HG03354 (cell line): ENCODE results near the gene GAB3.
A peak's percentile ranks its signal among the peaks of the same experiment; 100 is the strongest.

Source experiments
- ATAC-seq: cut with Tn5 transposase; IDR thresholded peaks from one replicate; pipeline ENCODE4 v1.9.1; 2021; ENCODE audit warnings: mild to moderate bottlenecking; ENCODE audit not compliant: unreplicated experiment, poor library complexity, severe bottlenecking

Gene GAB3

DNA sequence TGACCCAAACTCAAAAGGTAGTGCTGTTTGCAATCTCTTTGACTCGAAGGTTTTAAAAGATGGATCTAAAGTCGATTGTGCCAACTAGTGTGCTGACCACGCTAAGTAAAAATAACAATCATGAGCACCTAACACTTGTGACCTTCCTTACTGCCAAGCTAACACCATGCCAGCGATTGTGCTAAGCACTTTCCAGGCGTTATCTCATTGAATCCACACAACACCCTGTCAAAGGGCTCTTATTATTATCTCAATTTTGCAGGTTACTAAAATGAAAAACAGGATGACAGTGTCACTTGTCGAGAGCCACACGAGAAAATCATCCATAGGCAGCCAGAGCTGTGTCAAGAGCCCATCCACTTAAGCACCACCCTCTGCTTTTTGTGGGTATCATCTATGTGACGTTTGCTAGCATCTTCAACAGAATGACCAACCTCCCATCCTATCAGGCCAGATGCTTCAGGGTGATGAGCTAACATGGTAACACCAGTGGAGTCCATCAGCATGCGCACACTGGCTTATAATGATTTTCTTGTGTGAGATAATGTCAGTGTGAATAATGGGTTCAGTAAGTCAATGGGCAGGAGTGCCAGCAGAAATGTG lies 893 bp upstream of the GAB3 start:
- no peak for ATAC-seq

DNA sequence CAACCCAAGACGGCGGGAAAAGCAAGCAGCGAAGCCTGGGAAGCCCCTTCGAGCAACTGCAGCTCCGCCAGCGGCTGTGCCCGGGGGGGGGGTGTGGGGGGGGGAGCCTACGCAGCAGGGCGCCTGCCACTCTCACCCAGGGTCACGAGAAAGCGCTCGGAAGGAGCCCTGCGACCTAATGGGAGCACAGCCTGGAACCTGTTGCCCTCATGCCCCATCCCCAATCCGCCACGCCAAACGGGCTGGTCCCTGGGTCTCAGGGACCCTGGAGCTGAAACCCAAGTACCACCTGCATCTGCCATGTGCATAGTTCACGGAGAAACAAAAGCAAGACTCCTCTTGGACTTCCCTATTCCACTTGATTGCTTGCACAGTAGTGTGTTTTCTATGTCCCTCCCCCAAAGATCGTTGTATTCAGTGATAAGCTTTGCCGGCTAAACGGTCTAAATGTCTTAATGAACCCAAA lies 359 bp upstream of the GAB3 start:
- ATAC-seq = peak; percentile 11

DNA sequence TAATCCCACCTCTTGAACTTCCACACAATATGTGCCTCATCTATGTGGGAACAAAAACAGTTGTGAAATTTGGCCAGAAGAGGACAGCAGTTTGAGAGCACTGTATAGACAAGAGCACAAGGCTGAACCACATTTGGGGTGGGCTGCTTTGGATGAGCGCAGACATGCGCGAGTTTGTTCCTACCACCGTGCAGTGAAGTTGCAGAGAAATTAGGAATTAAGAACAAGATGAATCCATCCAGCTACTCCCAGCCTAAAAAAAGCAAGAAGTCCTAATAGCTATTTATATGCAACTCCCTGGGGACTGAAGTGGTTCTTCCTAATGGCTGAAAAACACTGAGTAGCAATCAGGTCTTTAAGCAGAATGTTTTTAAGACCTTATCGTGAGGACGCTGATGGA lies 1.0 kb downstream of the GAB3 start:
- ATAC-seq = no peak

DNA sequence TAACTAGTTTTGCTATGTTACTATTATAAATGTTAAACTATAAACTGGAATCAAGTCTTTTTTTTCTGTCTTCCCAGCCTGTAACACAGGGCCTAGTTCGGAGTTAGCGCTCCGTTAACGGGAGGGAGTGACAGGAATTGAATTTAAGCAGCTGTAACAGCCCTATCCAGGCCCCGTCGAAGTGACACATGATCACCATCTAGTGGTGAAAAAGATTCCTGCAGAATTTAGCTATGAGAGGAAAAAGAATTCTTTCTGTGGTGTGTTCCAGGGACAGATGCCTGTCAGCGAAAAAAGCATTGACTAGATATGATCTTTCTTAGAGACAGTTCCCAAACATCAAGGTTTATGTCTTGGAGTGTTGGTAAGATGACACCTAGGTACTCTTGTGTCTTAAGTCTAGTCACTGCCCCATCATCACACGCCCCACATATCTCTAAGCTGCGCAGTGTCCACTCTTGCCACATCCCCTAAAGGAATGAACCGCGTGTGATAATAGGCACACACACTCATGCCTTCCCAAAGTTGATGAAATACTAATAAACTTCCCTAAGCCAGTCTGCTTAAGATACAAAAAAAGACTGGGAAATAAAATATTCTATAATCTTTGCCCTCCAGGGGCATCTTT lies 2.1 kb downstream of the GAB3 start:
- peak; percentile 63 for ATAC-seq

DNA sequence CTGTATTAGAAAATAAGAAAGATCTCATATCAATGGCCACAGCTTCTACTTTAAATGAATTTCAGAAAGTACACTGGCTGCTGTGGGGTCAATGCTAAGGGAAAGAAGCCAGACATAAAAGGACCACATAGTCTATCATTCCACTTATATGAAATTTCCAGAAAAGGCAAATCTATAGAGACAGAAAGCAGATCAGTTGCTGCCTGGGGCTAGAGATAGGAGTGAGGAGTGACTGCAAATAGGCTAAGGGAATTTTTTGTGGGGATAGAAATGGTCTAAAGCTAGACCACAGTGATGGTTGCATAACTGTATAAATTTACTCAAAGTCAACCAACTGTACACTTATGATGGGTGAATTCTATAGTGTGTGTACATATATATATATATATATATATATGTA lies 8.3 kb downstream of the GAB3 start:
- no peak for ATAC-seq

DNA sequence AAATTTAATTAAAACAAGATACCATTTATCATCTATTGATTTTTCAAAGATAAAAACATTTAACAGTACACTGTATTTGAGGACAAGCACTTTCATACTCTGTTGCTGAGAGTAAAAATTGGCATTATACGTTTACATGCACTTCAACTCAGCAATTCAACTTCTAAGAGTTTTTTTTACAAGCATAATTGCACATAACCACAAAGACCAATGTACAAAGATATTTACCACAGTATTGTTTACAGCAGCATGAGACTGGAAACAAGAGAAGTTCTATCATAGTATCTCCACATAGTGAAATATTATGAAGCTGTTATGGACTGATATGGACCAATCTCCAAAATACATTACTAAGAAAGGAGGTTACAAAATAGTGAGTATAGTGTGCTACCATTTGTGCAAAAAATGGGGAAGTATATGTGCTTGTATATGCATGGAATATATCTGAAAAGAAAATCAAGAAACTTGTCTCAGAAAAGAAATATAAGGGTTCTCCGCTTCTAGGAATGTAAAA lies 10.9 kb downstream of the GAB3 start:
- ATAC-seq = no peak

DNA sequence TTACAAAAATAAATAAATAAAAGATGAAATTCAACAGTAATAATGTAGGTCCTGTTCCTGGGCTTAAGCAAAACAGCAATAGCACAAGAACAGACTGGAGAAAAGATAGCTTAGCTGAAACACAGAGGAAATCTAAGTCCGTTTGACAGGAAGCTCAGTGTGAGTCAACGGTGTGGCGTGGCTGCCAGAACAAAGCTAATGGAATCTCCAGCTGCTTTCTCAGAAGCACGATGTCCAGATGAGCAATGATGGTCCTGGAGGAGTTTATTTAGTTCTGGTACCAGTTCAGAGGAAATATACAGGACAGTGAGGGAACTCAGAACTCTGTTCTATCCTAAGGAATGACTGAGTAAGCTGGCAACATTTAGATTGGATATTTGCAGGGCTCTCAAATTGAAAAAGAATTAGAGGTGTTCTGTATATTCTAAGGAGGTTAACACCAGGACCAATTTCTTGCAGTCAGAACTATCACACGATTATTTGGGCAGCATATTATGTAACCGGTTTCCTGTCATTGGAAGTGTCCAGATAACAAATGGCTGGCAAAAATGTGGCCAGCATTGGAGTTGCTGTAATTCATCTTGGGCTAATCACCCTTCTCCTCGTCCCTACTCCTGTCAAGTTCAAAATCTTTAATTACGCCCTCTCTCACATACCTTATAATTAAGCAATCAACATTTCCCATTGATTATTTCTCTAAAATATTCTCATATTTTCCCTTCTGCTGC lies 12.7 kb downstream of the GAB3 start:
- ATAC-seq = no peak

DNA sequence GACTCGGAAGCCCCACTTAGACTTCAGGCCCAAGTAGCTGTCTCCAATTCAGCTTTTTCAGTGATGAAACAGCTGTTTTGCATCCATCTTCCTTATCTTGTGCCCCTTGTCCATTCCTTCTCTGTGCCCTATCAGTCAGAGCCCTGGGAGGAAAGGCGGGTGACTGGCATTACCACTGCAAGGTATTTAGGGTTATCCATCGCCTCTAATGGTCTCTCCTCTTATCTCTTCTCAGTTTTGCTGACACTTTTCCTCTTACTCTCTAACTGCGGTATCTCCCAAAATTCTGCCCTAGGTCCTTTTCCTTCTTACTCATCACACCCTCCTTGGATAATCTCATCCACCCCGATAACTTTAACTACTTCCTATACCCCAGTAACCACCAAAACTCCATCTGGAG lies 13.7 kb downstream of the GAB3 start:
- ATAC-seq = no peak

DNA sequence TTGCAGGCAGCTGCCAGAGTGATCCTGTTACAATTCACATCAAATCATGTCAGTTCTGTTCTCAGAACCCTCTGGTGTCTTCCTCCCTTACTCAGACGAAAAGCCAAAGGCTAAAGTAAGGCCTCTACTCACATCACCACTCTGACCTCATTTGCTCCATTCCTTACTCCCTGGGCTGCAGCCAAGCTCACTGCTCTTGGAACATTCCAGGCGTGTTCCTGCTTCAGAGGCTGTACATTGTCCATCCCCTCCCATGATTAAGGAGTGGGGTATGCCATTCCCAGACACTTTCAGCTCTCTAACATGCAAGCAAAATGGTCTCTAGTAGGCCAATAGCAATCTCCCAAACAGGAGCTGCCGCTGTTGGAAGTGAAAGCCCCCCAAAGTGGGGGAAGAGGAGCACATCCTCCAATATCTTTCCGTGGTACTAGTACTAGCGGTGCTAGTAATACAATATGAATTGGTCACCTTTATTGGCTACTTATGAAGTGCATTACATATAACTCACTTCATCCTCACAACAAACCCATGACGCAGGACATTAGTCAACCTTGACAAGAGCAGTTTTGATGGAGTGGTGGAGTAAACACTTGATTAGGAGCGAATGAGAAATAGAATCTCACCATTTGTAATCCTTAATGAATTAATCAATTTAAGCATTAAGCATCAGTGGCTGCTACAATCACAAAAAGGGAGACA lies 15.0 kb downstream of the GAB3 start:
- no peak for ATAC-seq

DNA sequence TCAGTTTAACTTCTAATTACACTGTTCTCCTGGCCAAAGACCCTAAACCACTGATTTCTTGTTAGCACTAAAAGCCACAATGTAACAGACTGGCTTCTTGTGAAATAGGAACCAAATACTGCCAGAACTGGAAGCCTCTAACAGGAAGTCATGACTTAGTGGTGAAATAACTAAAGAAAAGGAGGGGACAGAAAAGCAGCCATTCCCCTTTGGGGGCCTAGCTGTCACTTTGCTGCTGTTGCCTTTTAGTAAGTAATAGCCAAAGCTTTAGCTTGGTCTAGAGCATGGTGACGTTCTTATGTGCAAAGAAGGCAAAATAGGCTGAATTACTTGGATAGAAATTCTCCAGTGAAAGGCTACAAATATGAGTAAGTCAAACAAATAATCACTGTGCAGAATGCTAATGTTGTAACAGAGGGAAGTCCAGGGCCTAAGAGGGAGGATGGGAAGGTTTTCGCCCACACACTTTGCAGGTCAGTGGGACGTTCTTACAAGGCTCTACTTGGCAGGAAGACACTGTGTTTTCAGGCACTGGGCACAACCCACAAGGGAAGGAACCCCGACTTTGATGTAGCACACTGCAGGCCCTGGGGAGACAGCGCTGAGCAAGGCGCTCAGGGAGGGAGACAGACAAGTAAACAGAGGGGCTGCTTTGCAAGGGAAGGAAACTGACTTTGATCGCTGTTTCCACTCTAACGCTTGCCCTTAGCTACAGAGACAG lies 16.7 kb downstream of the GAB3 start:
- no peak for ATAC-seq

DNA sequence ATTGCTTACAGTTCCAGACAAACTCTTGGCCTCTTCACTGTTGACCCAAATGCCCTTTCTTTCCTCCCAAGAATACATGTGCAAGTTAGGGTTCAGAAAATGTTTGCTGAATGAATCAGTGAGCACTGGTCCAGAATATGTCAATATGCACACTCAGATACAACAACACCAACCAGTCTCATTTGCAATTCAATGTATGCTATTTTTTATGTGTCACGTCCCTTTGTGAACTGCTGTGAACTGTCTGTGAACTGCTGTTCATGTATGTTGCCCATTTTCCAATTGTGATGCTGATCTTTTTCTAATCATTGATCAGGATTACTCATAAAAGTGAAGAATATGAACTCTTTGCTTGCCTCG lies 17.8 kb downstream of the GAB3 start:
- no peak for ATAC-seq

DNA sequence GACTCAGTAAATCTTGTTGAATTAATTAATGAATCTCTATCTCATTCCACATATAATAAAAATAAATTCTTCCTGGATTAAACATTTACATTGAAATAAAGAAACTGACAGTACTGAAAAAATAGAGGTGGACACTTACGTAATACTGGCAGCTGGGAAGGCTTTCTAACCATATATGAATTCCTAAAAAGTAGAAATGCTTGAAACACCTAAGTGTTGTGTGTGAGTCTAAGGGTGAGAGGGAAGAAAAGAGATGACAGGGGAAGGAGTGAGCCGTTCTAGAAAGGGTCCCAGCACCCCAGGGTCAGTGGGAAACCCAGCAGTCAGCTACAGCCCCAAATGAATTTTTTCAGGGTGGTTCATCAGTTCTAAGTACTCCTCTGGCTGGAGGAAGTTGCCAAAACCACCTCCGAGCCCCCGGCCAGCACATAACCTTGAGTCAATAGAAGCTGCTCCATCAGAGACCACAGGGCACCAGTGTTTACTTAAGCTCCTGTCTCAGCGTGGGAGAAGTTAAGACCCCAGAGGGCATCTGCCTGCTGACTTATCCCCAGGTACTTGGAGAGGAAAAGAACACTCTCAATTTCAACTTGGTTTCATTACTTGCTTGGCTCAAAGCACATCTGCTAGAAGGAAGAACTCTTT lies 18.3 kb downstream of the GAB3 start:
- ATAC-seq = no peak

DNA sequence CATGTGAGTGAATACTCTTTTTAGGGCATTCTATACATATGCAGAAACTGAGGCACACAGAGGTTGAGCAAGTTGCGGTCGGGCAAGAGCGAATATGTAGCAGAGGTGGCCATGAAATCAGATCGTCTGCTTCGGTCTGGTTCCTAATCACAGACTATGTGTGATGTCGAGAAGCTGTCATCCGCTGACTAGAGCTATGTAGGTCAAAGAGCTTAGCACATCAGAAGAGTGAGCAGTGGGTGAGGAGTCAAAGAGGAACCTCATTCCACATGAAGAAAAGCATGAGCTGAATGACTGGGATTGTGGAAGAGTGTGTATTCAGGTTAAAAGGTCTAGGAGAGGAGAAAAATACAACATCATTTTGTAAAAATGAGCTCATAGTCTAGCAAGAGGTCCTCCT lies 19.0 kb downstream of the GAB3 start:
- no peak for ATAC-seq

DNA sequence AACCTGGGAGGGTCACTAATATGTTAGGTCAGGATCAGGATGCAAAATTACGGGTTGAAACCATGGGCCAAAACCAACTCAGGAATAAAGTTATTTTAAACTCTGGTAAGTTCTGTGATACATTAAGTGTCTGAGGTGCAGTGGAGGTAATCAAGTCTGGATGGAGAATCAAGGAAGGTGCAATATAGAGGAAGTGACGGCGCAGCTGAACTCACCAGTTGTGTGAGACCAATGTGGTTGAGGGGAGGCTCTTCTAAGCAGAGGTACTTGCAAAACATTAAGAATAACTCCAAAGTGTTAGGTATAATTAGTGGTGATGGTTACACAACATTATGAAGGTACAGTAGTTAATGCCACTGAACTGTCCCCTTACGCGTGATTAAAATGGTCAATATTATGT lies 19.7 kb downstream of the GAB3 start:
- ATAC-seq = no peak

DNA sequence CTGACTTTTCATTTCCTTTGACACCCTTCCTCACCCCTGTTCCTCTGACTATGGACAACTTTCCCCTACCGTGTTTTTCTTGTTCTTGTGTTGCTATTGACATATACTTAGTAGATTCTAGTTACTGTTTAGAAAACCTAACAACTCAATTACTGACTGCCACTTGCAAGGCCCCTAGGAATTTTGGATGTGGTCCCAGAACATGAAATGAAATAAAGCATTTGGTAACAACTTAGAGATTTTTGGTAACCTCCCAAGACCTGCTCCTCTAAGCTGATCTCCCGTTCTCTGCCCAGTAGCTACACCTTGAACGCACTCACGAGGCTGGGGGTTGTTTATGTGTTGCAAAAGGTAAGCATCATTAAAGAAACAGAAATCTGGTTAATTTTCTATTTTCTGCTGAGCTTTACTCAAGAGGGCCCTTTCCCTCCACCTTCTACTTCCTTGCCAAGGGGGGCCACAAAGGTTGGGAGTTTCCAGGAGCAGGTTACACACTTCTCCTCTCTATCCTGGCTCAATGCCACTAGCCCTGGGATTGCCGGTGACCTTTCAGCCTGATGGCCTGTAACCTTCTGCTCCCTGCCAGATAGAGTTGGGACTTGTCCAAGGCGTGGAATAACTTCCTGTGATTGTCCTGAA lies 20.5 kb downstream of the GAB3 start:
- no peak for ATAC-seq

DNA sequence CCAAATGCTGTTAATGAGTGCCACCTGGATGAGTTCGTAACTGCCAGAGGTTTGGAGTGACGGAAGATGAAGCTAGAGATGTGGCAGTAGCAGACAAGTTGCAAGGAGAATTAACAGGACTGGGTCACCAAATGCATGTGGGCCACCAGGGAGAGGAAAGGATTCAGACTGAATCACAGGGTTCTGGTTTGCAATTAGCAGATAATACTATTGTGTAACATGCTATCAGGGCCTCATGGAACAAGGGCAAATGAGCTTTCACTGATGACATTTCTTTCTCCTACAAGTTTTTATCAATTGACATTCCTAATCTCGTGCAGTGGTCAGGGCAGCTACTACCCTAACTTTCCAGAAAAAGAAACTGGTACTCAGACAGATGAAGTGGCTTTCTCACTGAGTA lies 21.4 kb downstream of the GAB3 start:
- ATAC-seq = no peak

DNA sequence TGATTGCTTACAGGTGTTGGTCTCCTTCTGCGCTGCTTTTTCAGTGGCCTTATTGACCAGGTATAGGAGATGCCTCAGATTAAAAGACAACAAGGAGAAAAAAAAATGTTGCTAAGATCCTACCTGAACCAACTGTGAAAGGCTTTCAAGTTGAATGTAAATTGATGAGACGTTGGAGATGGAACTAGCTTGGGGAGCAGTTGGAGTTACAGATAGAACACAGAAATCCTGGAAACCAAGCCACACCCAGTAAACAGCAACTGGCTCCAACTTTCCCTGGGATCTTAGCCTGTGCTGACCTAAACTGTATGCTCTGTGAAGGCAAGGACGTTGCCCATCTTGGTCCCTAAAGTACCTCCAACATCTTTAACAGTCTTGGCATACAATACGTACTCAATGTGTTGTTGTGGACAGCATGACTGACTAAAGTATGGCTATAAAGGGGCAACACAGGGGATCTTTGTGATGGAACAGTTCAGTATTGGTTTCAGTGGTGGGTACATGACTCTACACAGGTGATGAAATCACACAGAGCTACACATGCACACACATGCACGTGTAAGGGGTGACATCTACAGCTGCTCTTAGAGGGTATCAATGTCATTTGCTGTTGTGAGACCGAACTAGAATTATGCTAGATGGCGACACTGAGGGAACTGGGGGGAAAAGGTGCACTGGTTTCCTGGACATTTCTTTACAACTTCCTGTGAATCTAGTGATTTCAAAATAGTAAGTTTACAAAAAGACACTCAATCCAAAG lies 22.3 kb downstream of the GAB3 start:
- no peak for ATAC-seq

DNA sequence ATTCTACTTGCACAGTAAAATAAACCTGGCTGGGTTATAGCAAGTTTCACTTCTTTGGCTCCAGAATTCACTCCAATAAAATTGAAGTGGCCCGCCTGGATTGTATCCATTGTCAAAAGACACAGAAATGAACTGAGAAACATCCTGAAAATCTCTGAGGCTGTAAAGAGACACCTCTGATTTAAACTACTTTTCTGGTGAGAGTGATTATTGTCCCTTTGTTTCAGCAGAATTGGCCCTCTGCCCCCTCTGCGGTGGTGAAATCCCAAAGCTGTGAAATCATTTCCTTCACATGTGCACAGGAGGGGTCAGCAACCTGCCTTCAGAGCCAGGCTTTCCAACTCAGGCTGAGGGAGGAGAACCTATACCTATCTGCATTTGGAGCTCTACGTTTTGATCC lies 23.0 kb downstream of the GAB3 start:
- ATAC-seq = no peak
